Loucy (cell line): ENCODE data around the gene SORCS1.

Source experiments
- H2AFZ ChIP-seq: fragments of 200-600 bp; sonication (generic); 2 replicates; pipeline ENCODE4 v1.6.0; 2016; ENCODE audit warnings: antibody characterized with exemption, mild to moderate bottlenecking, low read length, moderate library complexity
- H3F3A ChIP-seq: fragments of 200-600 bp; 2 replicates; pipeline ENCODE4 v1.6.0; 2016; ENCODE audit warnings: antibody characterized with exemption, low read depth, mild to moderate bottlenecking
- H3K27me3 ChIP-seq: fragments of 200-600 bp; sonication (generic); 2 replicates; pipeline ENCODE4 v1.6.1; 2014; ENCODE audit warnings: low read length, mild to moderate bottlenecking; ENCODE audit not compliant: insufficient read depth, poor library complexity, severe bottlenecking
- H3K36me3 ChIP-seq: fragments of 200-600 bp; sonication (generic); 2 replicates; pipeline ENCODE4 v1.6.1; 2016; ENCODE audit warnings: low read length; ENCODE audit not compliant: insufficient read depth
- H3K4me1 ChIP-seq: fragments of 200-600 bp; sonication (generic); 2 replicates; pipeline ENCODE4 v1.5.1; 2014; ENCODE audit warnings: low read length, mild to moderate bottlenecking; ENCODE audit not compliant: insufficient read depth, poor library complexity, severe bottlenecking
- H3K4me2 ChIP-seq: fragments of 200-600 bp; sonication (generic); 2 replicates; pipeline ENCODE4 v1.6.0; 2014; ENCODE audit warnings: antibody characterized with exemption, low read length, low read depth, mild to moderate bottlenecking; ENCODE audit not compliant: poor library complexity, severe bottlenecking
- H3K4me3 ChIP-seq: fragments of 200-600 bp; sonication (generic); 2 replicates; pipeline ENCODE4 v1.5.1; 2014; ENCODE audit warnings: low read length, mild to moderate bottlenecking, mixed read lengths; ENCODE audit not compliant: poor library complexity, severe bottlenecking
- H3K79me2 ChIP-seq: fragments of 200-600 bp; sonication (generic); 2 replicates; pipeline ENCODE4 v1.6.1; 2014; ENCODE audit warnings: low read length; ENCODE audit not compliant: insufficient read depth
- H3K9ac ChIP-seq: fragments of 200-600 bp; sonication (generic); 2 replicates; pipeline ENCODE4 v1.6.0; 2014; ENCODE audit warnings: mild to moderate bottlenecking, low read depth, low read length, moderate library complexity; ENCODE audit not compliant: poor library complexity, severe bottlenecking
- H3K9me2 ChIP-seq: fragments of 200-600 bp; sonication (generic); replicated peaks from 2 replicates; pipeline ENCODE4 v1.6.1; 2016; ENCODE audit warnings: low read depth, low read length, mixed read lengths
- H3K9me3 ChIP-seq: fragments of 200-600 bp; sonication (generic); 2 replicates; pipeline ENCODE4 v1.6.1; 2014; ENCODE audit warnings: mild to moderate bottlenecking, antibody characterized with exemption, low read length, low read depth; ENCODE audit not compliant: insufficient read depth
- H4K20me1 ChIP-seq: fragments of 200-600 bp; sonication (generic); 2 replicates; pipeline ENCODE4 v1.6.0; 2014; ENCODE audit warnings: antibody characterized with exemption, low read length, mild to moderate bottlenecking; ENCODE audit not compliant: insufficient read depth, poor library complexity, severe bottlenecking
- CTCF ChIP-seq: fragments of 200-600 bp; sonication (generic); conservative IDR thresholded peaks from 2 replicates; pipeline ENCODE4 v1.5.1; 2014; ENCODE audit warnings: mild to moderate bottlenecking, antibody characterized with exemption, low read length
- EZH2phosphoT487 ChIP-seq: fragments of 200-600 bp; IDR thresholded peaks from 2 replicates; pipeline ENCODE4 v1.6.1; 2018; ENCODE audit warnings: antibody characterized with exemption, mild to moderate bottlenecking, moderate library complexity, borderline replicate concordance

Gene SORCS1

GRCh38 chr10:106957823-106958588 is 206.5 kb downstream of the SORCS1 start:
- H3K9me3 ChIP-seq: no peaks in the 10 kb centered on the region
- H3K4me1 ChIP-seq: no peaks in the 10 kb centered on the region
- H3K4me2 ChIP-seq: no peak overlapping the region
- no peaks in the 10 kb centered on the region for H3F3A ChIP-seq
- TF ChIP-seq CTCF (no peak), EZH2phosphoT487 (no peak)
- no peaks in the 10 kb centered on the region for H4K20me1 ChIP-seq
- H3K27me3 ChIP-seq: no peaks in the 10 kb centered on the region
- no peaks in the 10 kb centered on the region for H3K79me2 ChIP-seq
- H3K9me2 ChIP-seq: no peaks in the 10 kb centered on the region
- H2AFZ ChIP-seq: no peak overlapping the region
- no peak overlapping the region for H3K9ac ChIP-seq
- H3K36me3 ChIP-seq: no peaks in the 10 kb centered on the region
- H3K4me3 ChIP-seq: no peak overlapping the region

- Histone ChIP-seq H3K9me2 (no peaks in the 10 kb centered on the region), H3K9ac (no peak overlapping the region), H4K20me1 (no peaks in the 10 kb centered on the region), H2AFZ (no peak overlapping the region), H3K79me2 (no peaks in the 10 kb centered on the region), H3K36me3 (no peaks in the 10 kb centered on the region), H3K9me3 (no peaks in the 10 kb centered on the region), H3K4me2 (no peak overlapping the region), H3K4me1 (no peaks in the 10 kb centered on the region), H3K27me3 (no peaks in the 10 kb centered on the region), H3F3A (no peaks in the 10 kb centered on the region), H3K4me3 (no peak overlapping the region)
- no peak for TF ChIP-seq CTCF
- no peak for TF ChIP-seq EZH2phosphoT487
Measured at GRCh38 chr10:106956216-106956915, 208.1 kb downstream of the SORCS1 start.

GRCh38 chr10:106955133-106955532 is 209.4 kb downstream of the SORCS1 start:
- Histone ChIP-seq H3F3A (no peaks in the 10 kb centered on the region), H3K27me3 (no peaks in the 10 kb centered on the region)

More at GRCh38 chr10:106955133-106955532, 209.4 kb downstream of the SORCS1 start:
- no peaks in the 10 kb centered on the region for H3K79me2 ChIP-seq
- H3K9ac ChIP-seq: no peak overlapping the region
- no peak overlapping the region for H3K4me3 ChIP-seq
- no peak overlapping the region for H3K4me2 ChIP-seq
- TF ChIP-seq CTCF (no peak), EZH2phosphoT487 (no peak)
- no peaks in the 10 kb centered on the region for H3K9me2 ChIP-seq
- H3K9me3 ChIP-seq: no peaks in the 10 kb centered on the region
- no peaks in the 10 kb centered on the region for H4K20me1 ChIP-seq
- H2AFZ ChIP-seq: no peak overlapping the region
- H3K36me3 ChIP-seq: no peaks in the 10 kb centered on the region
- H3K4me1 ChIP-seq: no peaks in the 10 kb centered on the region
